HG02870 (cell line): ENCODE results near the gene INSC.
A peak's percentile ranks its signal among the peaks of the same experiment; 100 is the strongest.

Experiments used
- ATAC-seq: cut with Tn5 transposase; IDR thresholded peaks from one replicate; pipeline ENCODE4 v1.9.1; 2021; ENCODE audit warnings: mild to moderate bottlenecking, moderate library complexity; ENCODE audit not compliant: unreplicated experiment

INSC gene

GRCh38 chr11:15276621-15277020, 161.9 kb downstream of the INSC start:
- ATAC-seq = no peak

GRCh38 chr11:15278128-15278527, 163.4 kb downstream of the INSC start:
- no peak for ATAC-seq

DNA sequence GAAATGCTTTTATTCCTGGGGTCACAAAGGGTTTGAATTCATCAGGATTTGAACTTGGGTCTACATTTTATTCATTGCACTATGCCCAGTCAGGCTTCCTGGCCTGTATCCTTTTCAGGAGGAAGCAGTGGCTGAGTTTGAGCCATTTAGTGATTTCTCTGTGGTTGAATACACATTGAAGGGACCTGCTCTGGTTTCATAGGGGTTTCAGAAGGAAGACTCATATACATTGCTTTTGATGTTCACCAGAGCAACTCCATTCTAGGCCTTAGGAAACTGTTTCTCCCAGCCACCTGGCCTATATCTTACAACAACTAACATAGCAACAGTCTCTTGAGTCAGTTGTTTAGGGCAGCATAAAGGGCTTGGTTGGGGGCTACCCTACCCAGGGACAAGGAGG, 165.7 kb downstream of the INSC start:
- ATAC-seq = peak; percentile 94

DNA sequence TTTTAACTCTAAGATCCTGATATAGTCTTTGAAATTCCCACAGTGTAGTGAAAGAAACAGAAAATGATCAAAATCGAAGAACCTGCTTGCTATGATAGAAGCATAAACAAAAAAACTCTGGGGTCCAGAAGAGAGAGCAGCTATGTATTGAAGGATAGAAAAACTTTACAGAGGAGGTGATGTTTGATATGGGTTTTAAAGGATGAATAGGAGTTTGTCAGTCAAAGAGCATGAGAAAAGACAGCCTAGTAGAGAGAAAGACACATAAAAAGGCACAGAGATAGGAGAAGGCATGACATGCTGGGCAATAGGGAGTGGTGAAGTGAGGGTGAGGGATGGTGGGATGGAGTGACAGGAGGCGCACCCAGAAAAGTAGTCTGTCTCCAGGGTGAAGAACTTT, 168.0 kb downstream of the INSC start:
- ATAC-seq = no peak

GRCh38 chr11:15286465-15286864, 171.7 kb downstream of the INSC start:
- ATAC-seq = no peak

GRCh38 chr11:15288863-15289262, 174.1 kb downstream of the INSC start:
- ATAC-seq = no peak

GRCh38 chr11:15289723-15290122, 175.0 kb downstream of the INSC start:
- no peak for ATAC-seq

DNA sequence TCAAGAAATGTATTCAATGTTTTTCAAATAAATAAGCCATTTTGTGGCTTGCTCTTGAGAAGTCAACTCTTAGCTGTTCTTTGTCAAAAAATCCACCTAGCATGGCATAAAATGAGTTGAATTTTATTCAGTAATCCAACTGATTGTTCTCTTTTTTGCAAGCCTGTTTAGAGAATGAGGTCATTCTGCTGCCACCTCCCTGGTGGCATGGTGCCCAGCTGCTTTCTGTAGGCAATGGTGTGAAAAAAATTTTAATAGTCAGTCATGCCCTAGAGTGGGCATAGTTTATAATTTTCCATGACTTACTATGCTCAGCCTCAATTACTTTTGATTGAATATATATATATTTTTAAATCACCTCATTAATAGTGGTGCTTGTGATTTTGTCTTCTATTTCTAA, 177.2 kb downstream of the INSC start:
- no peak for ATAC-seq

DNA sequence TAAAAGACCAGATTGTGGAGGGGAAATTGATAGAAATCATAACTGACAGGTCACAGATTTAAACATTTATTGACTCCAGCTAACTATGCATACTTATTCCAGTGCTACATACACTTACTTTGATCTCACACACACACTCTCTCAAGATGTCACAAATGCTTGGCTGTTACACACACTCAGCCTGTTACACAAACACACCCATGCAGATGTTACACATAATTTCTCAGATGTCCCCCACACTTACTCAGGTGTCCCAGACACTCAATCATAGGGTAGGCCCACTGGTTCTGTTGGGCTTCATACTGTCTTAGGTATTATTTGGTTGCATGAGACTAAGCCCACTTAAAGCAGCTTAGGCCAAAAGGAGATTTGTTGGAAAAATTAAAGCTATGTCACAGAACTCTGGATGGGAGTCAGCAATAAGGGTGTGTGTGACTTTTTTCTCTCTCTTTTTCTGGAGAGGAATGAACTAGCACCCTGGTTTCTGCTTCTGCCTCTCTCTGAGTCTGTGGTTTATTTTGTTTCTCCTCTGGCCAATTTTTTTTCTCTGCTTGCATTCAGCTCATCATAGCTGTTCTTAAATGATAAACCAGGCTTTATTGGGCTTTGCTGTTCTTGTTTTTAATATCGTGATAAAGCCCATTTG, 179.4 kb downstream of the INSC start:
- no peak for ATAC-seq

DNA sequence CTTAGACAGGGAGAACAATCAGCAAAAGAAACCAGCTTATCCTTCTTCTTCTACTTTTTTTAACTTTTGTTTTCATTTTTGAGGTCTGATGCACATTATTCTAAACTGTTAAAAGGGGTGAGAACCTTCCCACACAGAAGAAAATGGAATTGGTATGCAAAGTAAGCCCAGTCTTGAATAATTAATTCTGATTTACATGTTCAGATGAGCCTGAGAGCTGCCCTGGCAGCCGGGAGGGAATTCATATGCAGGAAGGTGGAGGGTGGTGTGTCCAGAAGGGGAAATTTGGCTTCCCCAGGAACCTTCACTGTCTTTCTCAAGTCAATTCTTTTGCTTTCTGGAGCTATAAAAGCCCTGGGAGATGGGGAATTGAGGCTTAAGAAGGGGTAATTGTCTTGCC, 181.0 kb downstream of the INSC start:
- ATAC-seq = no peak
